Measurements from ENCODE around the gene MRS2.

DNA sequence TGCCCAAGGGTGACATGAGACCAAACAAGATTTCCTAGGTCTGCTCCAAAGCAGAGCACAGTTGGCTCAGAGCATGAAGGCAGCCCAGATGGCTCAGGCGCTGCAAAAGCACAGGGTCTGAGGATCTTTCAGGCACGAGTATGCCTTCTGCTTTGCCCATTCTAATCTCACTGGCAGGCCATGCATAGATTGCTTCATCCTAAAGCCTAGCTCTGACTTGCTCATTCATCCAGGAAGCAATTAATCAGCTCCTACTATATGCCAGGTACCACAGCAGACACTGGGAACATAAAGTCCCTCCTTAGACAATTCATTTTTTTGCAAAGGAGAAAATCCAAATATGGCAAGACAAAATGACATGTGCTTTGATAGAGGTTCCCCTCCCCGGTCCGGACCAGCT lies 55.4 kb downstream of the MRS2 start:
- no peak for TF ChIP-seq EZH2phosphoT487 (IDR thresholded peaks at IDR 0.05; ENCODE audit: borderline replicate concordance, low read length)
- TF ChIP-seq, protein P1, sequence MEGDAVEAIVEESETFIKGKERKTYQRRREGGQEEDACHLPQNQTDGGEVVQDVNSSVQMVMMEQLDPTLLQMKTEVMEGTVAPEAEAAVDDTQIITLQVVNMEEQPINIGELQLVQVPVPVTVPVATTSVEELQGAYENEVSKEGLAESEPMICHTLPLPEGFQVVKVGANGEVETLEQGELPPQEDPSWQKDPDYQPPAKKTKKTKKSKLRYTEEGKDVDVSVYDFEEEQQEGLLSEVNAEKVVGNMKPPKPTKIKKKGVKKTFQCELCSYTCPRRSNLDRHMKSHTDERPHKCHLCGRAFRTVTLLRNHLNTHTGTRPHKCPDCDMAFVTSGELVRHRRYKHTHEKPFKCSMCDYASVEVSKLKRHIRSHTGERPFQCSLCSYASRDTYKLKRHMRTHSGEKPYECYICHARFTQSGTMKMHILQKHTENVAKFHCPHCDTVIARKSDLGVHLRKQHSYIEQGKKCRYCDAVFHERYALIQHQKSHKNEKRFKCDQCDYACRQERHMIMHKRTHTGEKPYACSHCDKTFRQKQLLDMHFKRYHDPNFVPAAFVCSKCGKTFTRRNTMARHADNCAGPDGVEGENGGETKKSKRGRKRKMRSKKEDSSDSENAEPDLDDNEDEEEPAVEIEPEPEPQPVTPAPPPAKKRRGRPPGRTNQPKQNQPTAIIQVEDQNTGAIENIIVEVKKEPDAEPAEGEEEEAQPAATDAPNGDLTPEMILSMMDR (conservative IDR thresholded peaks at IDR 0.05; ENCODE audit: low read depth, low read length): no peak
